Measurements from ENCODE around the gene TSPO.

TSPO gene

DNA sequence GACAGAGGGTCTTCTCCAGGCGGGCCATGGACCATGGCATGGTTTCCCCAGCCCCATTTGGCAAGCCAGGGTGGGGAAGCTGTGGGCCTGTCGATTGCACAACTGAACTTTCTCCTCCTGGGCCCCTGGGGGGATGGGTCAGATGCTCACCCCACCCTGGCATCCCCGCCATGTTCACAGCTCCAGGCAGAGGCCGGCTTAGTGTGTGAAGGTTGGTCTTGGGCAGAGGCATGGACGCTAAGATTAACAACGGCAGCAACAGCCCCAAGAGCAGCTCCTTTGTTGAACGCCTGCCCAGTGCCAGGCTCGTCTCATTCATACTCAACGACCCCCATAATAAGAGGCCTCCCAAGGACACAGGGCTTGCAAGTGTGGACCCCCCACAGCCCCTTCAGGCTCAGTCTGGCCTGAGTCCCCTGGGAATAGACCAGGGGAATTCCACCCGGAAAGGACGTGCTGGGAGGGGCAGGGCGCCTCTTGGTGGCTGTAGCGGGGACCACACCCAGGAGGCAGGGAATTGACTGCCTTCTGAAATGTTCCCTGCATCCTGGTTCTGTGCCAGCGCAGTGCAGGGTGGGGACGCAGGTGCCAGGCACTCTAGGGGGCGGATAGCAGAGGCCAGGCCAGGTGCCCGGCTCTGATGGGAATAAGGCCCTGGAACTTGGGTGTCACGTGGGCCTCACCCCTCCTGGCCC lies 8.3 kb downstream of the TSPO start:
- no peak for DNase-seq

DNA sequence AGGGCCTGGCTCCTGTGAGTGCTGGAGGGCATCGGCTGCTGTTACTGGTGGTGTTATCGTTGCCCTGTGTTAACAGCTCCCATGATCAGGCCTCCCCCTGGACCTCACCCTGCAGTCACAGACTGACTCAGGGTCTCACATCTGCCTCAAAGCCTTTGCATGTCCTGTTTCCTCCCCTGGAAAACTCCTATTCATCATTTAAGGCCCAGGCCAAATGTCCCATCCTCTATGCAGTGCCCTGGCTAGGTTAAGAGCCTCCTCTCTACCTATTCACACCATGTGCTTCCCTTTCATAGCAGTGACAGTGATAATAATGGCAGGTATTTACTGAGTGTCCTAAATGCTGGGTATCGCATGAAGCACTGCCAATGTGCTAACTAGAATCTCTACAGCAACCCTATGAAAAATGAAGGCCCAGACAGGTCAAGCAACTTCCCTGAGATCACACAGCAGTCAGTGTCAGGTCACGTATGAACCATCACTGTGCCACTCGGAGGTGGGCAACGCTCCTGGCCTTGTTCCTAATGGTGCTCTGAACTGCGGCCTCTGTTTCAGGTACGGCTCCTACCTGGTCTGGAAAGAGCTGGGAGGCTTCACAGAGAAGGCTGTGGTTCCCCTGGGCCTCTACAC lies 9.3 kb downstream of the TSPO start:
- no peak for DNase-seq

DNA sequence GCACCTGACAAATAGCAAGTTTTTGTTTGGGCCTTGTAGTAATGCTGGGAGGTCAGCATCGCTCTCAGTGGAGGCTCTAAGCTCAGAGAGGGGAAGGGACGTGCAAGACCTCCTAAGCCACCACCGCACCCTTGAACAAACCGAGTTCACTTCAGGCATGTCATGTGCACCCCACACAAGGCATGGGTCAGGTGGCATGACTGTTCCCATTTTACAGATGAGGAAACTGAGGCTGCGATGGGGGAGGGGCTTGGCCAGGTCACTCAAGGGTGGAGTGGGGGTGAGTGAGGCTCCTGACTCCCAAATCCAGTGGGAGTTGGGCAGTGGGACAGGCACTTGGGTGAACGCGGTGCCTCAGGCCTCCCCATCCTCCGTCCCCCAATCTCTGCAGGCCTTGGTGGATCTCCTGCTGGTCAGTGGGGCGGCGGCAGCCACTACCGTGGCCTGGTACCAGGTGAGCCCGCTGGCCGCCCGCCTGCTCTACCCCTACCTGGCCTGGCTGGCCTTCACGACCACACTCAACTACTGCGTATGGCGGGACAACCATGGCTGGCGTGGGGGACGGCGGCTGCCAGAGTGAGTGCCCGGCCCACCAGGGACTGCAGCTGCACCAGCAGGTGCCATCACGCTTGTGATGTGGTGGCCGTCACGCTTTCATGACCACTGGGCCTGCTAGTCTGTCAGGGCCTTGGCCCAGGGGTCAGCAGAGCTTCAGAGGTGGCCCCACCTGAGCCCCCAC lies 11.2 kb downstream of the TSPO start:
- no peak for DNase-seq

DNA sequence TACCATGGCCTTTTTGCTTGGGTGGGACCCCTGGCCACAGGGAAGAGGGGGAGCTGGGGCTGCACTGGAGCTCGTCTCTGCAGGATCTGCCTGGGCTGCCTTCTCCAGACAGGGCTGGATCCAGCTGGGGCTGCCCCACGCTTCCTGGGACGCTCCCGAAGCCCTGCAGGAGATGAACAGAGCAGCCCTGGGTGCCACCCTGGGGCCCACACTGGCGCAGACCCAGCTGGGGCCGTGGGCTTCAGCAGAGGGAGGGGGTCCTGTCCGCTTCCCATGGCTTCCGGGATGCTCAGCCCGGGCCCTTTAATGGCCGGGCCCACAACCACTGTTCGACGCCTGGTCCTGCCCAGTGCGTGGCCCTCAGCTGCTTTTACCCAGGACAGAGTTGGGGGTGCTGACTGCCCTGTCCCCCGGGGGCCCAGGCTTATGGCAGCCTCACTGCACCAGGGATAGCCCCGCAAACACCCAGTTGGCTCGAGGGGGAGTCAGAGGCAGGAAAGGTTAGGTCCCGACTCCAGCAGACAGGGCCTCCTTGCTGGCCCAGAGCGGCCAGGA lies 12.0 kb downstream of the TSPO start:
- no peak for DNase-seq

DNA sequence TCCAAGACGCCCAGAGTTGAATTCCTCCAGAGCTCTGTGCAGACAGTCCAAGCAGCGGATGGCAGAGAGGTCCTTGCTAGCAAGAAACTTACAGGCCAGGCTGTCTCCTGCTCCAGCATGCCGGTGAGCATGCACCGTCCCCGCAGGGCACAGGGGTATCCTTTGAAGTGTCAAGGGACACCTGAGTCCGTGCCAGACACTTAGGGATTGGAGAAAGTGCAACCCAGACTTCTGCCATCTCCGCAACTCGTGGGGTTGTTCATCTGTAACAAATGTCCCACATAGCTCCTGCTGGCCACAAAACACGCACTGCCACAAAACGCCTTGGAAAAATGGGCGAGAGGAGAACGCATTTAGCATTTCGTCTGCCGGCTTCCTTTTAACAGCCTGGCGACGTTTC lies 13.3 kb downstream of the TSPO start:
- DNase-seq, result peak in 1 of 14 donors; percentile 7

DNA sequence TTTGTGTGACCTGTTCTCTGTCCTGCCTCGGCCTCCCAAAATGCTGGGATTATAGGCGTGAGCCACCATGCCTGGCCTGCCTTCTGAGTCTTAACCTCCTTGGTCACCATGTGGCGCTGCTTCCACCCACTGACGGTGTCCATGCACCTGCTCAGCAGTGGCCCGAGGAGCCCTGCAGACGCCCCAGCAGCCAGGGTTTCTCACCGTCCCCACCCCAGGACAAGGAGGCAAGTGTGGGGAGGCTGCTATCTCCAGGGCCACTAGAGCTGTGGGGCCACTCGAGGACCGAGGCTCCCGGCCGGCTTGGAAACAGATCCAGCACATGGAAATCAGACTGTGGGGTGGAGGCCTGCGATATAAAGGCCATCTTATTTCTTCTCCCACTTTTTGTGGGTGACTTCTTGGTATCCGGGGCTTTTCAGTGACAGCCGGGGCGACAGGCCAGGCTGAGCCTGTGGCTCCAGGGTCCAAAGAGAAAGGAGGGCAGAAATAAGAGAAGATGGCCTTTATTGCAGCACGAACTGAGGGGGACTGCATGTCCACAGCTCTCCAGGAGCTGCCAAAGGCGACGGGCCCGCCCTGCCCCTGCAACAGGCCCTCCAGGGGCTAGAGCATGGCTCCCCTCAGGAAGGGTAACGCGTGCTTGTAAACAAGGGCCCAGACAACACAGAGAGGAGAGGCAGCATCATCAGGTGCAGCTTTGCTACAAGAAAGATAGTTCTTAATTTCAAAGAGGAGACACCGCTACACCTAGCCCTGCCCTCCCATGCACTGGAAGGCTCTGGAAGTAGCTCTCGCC lies 15.0 kb downstream of the TSPO start:
- no peak for DNase-seq

DNA sequence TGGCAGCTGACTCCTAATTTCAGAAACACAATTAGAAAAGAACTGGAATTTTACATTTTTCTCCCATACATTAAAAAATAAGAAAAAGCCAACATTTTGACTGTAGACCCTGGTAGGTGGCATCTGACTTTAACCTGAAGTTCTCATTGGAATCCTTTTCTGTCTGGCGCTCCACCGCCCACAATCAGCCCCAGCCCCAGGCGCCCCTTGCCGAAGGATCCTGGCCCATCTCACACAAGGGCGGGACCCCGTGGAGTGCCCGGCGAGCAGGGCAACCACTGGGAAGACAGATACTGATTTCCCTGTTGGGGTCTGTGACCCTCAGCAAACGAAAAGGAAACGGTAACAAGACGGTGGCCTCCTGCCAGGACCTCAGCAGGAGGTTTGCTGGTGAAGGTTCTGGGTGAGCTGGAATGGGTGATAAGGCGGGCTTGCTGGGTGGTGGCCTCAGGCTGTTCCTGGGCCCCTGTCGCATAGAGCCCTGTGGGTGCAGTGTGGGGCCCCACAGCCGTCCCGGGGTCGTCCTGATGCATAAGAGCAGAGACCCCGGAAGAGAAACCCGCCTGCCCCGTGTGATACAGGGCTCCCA lies 15.7 kb downstream of the TSPO start:
- DNase-seq, result no peak

DNA sequence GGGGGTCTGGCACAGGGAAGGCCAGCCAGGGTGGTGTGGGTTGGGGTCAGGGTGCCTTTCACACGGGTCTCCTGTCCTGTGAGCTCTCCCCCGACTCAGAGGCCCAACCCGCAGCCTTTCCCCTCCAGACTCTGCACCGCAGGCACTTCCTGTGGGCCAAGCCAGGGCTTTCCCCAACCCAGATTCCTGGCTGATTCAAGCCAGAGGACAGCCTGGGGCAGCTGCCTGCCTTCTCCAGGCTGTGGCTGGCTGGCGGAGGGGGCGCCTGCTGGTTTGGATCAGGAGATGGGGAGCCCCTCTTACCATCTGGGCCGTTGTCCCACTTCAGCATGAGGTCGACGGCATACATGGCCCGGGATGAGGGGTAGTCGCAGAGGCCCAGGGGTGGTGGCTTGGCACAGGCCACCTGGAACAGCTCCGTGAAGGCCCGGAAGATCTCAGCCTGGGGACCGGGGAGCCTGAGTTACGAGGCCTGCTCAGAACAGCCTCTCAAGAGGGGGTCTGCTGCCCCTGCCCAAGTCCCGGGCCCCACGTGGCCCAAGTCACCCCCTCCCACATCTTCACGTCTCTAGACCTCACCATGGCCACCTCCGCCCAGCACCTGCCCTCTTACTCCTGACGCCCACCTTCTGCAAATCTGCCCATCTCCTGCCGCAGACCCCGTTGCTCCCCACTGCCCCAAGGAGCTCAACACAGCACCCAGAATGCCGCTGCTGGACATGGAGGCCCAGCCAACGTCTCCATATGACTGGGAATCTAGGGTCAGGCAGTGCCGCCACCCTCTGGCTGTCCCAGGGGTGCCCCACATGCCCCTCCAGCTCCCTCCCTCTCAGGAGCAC lies 17.3 kb downstream of the TSPO start:
- no peak for DNase-seq

DNA sequence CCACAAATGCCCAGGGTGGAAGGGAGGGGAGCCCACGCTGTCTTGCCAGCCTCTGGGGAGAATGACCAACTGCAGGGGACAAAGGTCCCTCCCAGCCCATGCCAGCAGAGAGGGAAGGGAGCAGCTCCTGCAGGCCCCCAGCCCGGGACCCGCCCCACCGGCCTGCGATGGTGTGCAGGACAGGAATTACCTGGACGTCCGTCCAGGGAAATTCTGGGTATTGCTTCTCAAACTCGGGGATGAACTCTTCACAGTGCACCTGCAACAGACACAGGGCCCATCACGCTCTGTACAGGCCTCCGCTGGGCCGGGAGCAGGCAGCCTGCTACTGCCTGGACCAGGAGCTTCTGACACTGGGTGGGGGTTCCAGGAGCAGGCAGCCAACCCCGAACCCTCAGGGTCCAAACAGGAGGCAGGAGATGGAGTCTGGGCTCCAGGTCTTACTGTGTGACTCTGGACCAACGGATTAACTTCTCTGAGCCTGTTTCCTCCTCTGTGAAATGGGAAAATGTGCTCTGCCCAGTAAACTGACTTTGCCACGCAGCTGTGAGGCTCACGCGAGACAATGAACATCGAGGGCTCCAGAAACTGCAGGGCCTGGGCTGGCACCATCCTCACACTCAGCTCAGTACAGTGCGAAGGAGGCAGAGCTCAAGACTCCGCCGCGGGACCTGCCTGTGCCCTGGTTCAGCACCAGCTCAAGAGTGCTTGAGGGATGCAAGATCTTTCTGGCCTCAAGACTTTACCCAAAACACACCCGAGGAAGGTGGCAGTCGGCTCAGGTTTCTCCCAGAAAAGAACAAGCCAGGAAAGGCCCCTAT lies 18.2 kb downstream of the TSPO start:
- DNase-seq, result no peak

DNA sequence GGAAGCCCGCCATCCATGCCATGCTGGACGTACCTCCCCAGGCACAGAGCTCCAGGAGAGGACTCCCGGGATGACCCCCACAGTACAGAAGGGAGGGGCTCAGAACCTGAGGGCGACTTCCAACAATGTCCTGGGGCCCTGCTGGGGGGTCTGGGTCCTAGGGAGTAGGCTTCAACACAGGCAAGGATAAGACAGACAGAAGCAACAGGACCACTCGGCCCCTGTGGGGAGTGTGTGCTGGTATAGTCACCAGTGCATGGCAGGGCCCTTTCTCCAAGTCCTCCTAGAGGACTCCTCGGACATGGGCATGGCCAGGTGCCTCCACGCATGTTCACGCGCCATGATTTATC lies 18.7 kb downstream of the TSPO start:
- no peak for DNase-seq

DNA sequence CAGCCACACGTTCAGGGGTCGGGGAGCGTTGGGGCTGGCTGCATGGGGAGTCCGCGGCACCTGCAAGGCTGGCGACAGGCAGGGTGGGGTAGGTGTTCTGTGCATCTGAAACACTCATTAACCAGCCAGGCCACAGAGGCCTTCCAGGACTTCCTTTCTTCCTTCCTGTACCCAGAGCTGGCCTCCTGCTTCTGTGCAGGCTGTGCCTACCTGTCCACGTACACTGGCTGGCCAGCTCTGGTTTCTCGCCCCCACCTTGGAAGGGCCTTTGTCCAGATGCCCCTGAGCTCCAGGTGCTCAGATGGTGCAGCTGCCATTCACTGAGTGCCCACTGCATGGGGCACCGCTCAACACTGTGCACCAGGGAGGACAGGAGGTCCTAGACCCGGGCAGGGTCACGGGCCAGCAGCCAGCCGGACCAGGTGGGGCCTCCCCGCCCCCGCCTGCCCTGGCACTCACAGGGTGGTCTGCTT lies 19.7 kb downstream of the TSPO start:
- no peak for DNase-seq

DNA sequence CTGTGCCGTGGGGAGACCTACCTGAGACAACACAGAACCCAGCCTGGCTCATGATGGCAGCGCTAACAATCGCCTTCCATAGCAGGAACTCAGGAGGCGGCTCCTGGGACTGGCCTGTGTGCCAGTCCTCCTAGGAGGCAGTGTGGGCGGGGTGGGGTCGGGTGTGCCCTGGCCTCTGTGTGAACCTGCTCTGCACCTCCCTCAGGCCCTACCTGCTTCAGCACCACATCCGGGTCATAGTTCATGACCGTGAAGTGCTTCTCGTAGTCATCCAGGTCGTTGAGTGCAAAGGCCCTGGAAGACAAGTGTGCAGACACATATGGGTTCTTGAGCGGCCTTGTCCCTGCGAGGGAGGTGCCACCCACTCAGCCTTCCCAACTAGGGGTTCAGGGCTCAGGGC lies 20.2 kb downstream of the TSPO start:
- DNase-seq, result no peak

DNA sequence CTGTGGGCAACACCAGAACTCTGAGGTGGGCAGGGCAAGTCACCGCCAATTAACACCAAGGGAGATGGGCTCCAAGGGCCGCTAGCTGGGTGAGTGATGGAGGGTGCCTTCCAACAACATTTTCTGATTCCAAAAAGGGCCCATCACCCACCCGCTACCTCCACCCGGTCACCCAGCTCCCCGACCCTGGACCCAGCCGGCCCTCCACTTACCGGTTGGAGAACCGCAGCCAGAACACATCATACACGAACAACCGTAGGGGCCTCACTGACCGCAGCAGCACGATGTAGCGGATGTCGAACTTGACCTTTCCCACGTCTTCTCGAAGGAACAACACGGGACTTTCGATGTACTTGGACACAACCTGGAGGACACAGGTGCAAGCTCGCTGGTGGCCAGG lies 20.8 kb downstream of the TSPO start:
- no peak for DNase-seq

DNA sequence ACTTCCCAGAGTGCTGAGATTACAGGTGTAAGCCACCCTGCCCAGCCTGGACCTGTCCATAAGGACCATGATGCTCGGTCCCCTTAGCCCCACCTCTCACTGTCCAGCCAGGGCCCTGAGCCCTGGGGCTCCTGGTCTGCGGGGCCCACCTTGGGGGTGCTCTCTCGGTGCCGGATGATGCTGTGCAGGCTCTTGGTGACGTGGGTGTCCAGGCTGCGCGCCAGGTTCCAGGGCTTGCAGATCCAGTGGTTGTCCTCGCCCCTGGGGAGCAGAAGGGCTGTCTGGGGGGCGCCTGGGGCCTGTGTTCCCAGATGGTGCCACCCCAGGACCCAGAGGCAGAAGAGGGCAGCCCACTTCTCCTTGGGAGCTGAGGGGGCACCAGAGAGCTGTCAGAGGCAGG lies 22.2 kb downstream of the TSPO start:
- no peak for DNase-seq

DNA sequence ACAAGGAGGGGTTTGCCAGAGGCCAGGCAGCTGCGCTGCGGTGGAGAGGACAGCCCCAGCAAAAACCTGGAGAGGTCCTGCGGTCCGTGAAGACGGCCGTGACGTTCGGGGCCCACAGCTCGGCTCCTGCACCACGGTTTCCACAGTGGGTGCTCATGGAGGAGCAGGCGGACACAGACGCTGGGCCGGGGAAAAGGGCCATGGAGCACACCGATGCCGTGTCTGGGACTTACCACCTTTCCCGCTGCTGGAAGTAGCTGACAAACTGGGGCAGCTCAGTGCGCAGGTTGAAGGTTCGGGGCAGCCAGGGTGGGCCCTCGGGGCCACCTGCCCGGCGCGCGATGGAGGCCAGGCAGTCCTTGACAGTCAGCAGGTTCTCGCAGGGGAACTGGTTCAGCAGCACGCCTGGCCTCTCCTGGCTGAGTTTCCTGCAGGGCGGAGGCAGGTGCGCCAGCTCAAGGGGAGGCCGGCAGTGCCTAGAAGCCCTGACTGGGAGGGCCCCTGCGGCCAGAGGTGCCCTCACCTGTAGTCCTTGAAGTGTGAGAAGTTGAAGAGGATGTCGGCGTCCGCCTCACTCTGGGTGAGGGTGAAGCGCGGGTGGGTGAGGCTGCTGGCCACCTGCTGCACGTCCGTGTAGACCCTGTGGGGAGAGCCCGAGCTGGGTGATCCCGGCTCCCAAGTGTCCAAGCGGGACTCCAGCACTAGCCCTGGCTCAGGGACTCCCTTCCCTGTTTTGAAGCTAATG lies 22.8 kb downstream of the TSPO start:
- no peak for DNase-seq

DNA sequence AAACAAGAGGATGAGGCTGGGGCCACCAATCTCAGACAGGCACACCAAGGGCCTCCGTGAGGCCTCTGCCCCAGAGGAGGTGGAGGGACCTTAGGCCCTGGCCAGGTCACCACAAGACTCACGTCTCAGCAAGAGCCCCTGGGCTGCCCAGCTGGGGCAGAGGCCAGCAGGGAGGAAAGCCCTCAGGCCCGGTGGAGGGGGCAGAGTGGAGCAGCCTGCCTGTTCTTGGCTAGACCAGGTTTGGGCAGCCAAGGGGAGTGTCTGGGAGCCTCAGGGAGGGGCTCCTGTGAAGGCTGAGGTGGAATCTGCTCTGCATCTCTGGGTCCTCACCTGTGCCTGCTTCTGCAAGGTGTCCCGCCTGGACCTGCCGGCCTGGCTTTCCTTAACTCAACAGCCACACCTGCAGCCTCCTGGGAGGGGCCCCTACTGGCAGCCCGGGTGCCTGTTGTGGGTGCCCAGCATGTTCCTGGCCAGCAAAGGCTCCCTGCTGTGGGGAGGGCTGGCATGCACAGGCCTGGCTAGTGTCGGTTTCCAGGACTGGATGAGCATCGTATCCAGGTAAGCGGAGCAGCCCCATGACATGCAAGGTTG lies 23.7 kb downstream of the TSPO start:
- DNase-seq, result no peak

DNA sequence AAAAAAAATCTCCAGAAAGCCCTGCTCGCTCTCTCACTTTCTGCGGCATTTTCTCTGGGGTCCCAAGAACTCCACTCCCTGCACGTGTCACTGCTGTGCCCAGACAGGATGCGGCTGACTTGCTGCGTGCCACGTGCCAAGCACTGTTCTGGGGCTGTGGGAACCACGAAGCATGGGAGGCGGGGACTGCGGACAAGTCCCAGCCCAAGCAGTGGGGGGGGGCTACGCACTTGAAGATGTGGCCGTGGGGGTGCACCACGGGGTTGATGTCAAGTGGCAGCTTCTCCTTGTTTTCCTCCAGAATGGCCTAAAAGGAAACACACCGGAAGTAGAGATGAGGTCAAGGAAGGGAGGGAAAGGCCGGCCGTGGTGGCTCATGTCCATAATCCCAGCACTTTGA lies 24.7 kb downstream of the TSPO start:
- DNase-seq, result no peak

DNA sequence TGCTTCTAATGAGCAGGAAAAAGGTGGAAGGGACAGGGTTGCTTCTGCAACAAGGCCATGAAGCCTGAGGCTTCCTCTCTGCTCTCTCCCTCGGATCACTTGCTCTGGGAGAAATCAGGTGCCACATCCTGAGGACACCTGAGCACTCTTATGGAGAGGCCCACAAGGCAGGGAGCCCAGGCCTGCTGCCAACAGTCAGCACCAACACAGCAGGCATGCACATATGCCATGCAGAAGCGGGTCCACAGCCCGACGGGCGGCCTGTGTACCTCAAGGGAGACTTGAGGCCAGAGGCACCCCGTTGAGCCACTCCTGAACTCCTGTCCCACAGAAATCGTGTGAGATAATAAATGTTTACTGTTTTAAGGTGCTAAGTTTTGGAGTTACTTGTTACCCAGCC lies 26.1 kb downstream of the TSPO start:
- no peak for DNase-seq

Measured in C1 segment of cervical spinal cord (tissue), 14 donors.